Measurements from ENCODE around the gene COTL1.

The COTL1 gene

DNA sequence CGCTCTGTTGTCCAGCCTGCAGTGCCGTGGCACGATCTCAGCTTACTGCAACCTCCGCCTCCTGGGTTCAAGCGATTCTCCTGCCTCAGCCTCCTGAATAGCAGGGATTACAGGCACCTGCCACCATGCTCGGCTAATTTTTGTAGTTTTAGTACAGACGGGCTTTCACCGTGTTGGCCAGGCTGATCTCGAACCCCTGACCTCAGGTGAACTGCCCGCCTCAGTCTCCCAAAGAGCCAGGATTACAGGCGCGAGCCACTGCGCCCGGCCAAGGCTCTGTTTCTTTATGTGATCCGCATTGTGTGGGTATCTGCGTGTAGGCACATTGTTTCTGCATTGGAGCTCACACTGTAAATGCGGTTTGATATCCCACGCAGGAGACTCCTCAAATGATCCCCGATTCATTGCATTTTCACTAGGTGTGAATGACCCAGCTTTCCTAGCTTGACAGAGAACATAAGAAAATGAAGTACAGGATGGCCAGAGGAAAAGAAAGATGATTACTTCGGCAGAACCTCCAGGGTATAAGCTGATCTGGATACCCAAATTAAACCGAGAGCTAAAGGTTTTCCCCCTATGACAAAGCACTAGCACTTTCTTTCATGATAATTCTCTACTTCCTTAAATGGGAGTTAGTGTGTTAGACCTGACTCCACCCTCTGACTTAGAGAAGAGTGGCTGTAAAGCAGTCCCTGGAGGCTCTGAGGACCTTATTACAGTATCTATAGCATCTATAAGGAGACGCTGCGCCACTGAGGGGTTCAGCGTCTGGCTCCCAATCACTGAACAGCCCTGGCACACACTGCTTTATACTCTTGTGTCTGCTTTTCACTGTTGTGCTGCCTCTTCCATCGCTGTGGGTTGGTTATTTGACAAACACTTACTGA lies 17.3 kb downstream of the COTL1 start:
- no peaks in the 10 kb centered on the region for H3K9me3 ChIP-seq (ENCODE audit: insufficient read depth, low read length)
- H3F3A ChIP-seq (ENCODE audit: insufficient read depth), result peaks cover 53% of the 10 kb centered on the region
- peak overlapping the region; percentile 22 for H2AFZ ChIP-seq (ENCODE audit: low read depth, low read length, severe bottlenecking)
- no peaks in the 10 kb centered on the region for H3K27me3 ChIP-seq (ENCODE audit: low read length)
- H3K9ac ChIP-seq (ENCODE audit: low read length), result peak overlapping the region; percentile 55
- peak overlapping the region; percentile 94 for H3K27ac ChIP-seq (ENCODE audit: low read depth, low read length)
- peak overlapping the region; percentile 69 for H3K4me2 ChIP-seq (ENCODE audit: low read depth, low read length, poor library complexity, severe bottlenecking)
- TF ChIP-seq EZH2phosphoT487 (conservative IDR thresholded peaks at IDR 0.05; ENCODE audit: low read length), result no peak
- no peak for TF ChIP-seq CTCF (IDR thresholded peaks at IDR 0.05; ENCODE audit: insufficient read depth, low read length, poor library complexity, severe bottlenecking)
- no peaks in the 10 kb centered on the region for H3K9me2 ChIP-seq (replicated peaks; ENCODE audit: insufficient read depth, low read length)
- no peaks in the 10 kb centered on the region for H3K36me3 ChIP-seq (ENCODE audit: low read length)
- H4K20me1 ChIP-seq (ENCODE audit: low read depth, low read length), result no peaks in the 10 kb centered on the region
- H3K4me3 ChIP-seq (ENCODE audit: insufficient read depth, low read length, poor library complexity, severe bottlenecking), result peak overlapping the region; percentile 28
- peaks cover 78% of the 10 kb centered on the region for H3K79me2 ChIP-seq (ENCODE audit: insufficient read depth, low read length)

- Histone ChIP-seq H4K20me1 (ENCODE audit: low read depth, low read length) (no peaks in the 10 kb centered on the region), H3K27me3 (ENCODE audit: low read length) (no peaks in the 10 kb centered on the region), H3K79me2 (ENCODE audit: insufficient read depth, low read length) (peaks cover 78% of the 10 kb centered on the region), H3K4me2 (ENCODE audit: low read depth, low read length, poor library complexity, severe bottlenecking) (peak overlapping the region; percentile 69), H2AFZ (ENCODE audit: low read depth, low read length, severe bottlenecking) (no peak overlapping the region), H3F3A (ENCODE audit: insufficient read depth) (peaks cover 56% of the 10 kb centered on the region), H3K9me3 (ENCODE audit: insufficient read depth, low read length) (no peaks in the 10 kb centered on the region), H3K9me2 (replicated peaks; ENCODE audit: insufficient read depth, low read length) (no peaks in the 10 kb centered on the region), H3K4me3 (ENCODE audit: insufficient read depth, low read length, poor library complexity, severe bottlenecking) (peak overlapping the region; percentile 28), H3K9ac (ENCODE audit: low read length) (peak overlapping the region; percentile 55), H3K36me3 (ENCODE audit: low read length) (no peaks in the 10 kb centered on the region), H3K27ac (ENCODE audit: low read depth, low read length) (peak overlapping the region; percentile 94)
- no peak for TF ChIP-seq CTCF (IDR thresholded peaks at IDR 0.05; ENCODE audit: insufficient read depth, low read length, poor library complexity, severe bottlenecking)
- no peak for TF ChIP-seq EZH2phosphoT487 (conservative IDR thresholded peaks at IDR 0.05; ENCODE audit: low read length)
These were observed 18.2 kb downstream of the COTL1 start for GRCh38 chr16:84599521-84600202.

DNA sequence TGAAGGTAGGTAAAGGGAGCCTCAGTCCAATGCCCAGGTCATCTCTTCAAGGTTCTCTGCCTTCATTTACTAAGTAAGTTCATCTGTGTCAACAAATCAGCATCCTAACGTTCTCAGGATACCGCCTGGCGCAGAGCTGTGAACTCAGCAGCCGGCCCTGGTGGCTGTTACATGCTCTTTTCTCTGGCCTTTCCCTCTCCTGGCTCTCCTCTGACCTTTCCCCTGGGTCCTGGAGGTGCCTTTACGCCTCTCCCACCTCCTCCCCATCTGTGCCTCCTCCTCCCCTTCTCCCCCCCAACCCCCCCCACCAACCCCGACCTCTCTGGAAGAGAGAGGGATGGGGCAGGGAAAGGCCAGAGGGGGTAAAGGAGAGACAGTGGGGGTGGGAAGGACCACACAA lies 19.5 kb downstream of the COTL1 start:
- Histone ChIP-seq H3K9me2 (replicated peaks; ENCODE audit: insufficient read depth, low read length) (no peaks in the 10 kb centered on the region), H3F3A (ENCODE audit: insufficient read depth) (peaks cover 65% of the 10 kb centered on the region), H3K4me3 (ENCODE audit: insufficient read depth, low read length, poor library complexity, severe bottlenecking) (no peak overlapping the region), H3K36me3 (ENCODE audit: low read length) (no peaks in the 10 kb centered on the region), H3K27me3 (ENCODE audit: low read length) (no peaks in the 10 kb centered on the region), H3K4me2 (ENCODE audit: low read depth, low read length, poor library complexity, severe bottlenecking) (peak overlapping the region; percentile 48), H3K79me2 (ENCODE audit: insufficient read depth, low read length) (peaks cover 79% of the 10 kb centered on the region), H3K9me3 (ENCODE audit: insufficient read depth, low read length) (no peaks in the 10 kb centered on the region), H4K20me1 (ENCODE audit: low read depth, low read length) (no peaks in the 10 kb centered on the region), H3K9ac (ENCODE audit: low read length) (peak overlapping the region; percentile 29; the same call in 1 of the 2 replicates), H2AFZ (ENCODE audit: low read depth, low read length, severe bottlenecking) (no peak overlapping the region), H3K27ac (ENCODE audit: low read depth, low read length) (peak overlapping the region; percentile 74)
- no peak for TF ChIP-seq CTCF (IDR thresholded peaks at IDR 0.05; ENCODE audit: insufficient read depth, low read length, poor library complexity, severe bottlenecking)
